HG02678 (cell line): ENCODE measurements around the gene SIRT6.
"Not testable (repeated sequence)": the region's sequence is repeated elsewhere in the genome, so short reads cannot be mapped to it uniquely, and the experiment has no call there.

Experiments
- ATAC-seq: cut with Tn5 transposase; IDR thresholded peaks from one replicate; pipeline ENCODE4 v1.9.1; 2021; ENCODE audit warnings: mild to moderate bottlenecking, moderate library complexity; ENCODE audit not compliant: unreplicated experiment

Gene SIRT6

GRCh38 chr19:4200940-4201542 is 18.7 kb upstream of the SIRT6 start:
- no peak for ATAC-seq

- ATAC-seq, result no peak
Observed at GRCh38 chr19:4199699-4200293, 17.4 kb upstream of the SIRT6 start.

GRCh38 chr19:4198467-4199126 is 16.2 kb upstream of the SIRT6 start:
- ATAC-seq, result no peak

GRCh38 chr19:4197625-4198466 is 15.5 kb upstream of the SIRT6 start:
- no peak for ATAC-seq

GRCh38 chr19:4197228-4197624 is 14.9 kb upstream of the SIRT6 start:
- ATAC-seq, result no peak

- no peak for ATAC-seq
Observed at GRCh38 chr19:4196587-4197148, 14.3 kb upstream of the SIRT6 start.

GRCh38 chr19:4196009-4196408 is 13.6 kb upstream of the SIRT6 start:
- ATAC-seq, result no peak

GRCh38 chr19:4194353-4194752 is 12.0 kb upstream of the SIRT6 start:
- no peak for ATAC-seq

GRCh38 chr19:4192537-4192936 is 10.2 kb upstream of the SIRT6 start:
- not testable (repeated sequence) for ATAC-seq

GRCh38 chr19:4189641-4190040 is 7.3 kb upstream of the SIRT6 start:
- ATAC-seq, result no peak

- ATAC-seq, result no peak
Observed at GRCh38 chr19:4187313-4188122, 5.2 kb upstream of the SIRT6 start.

GRCh38 chr19:4186087-4186993 is 4.0 kb upstream of the SIRT6 start:
- ATAC-seq, result no peak

GRCh38 chr19:4185413-4186086 is 3.2 kb upstream of the SIRT6 start:
- ATAC-seq, result no peak

GRCh38 chr19:4184718-4185352 is 2.5 kb upstream of the SIRT6 start:
- no peak for ATAC-seq

- no peak for ATAC-seq
Observed at GRCh38 chr19:4183967-4184717, 1.8 kb upstream of the SIRT6 start.

GRCh38 chr19:4181053-4181508 is 1.3 kb downstream of the SIRT6 start:
- ATAC-seq, result no peak

GRCh38 chr19:4178990-4179389 is 3.4 kb downstream of the SIRT6 start:
- no peak for ATAC-seq

GRCh38 chr19:4177146-4177545 is 5.2 kb downstream of the SIRT6 start:
- ATAC-seq, result no peak
